A549 treated with Mapracorat at 1 μM for 4 hours (cell line): ENCODE data around the gene IL1R2. TPM values are rescaled to one million over a fixed set of nuclear protein-coding genes. Genes with fewer than 3 reads are reported as not detected.

Experiments used
- total RNA-seq: library from RNA; stranded (reverse); fragments of 200-300 nt; extraction: Qiagen RNA extraction; gene quantifications from 5 replicates; pipeline ENCODE4 v1.2.3, GENCODE V29; 2022

The IL1R2 gene, protein sequence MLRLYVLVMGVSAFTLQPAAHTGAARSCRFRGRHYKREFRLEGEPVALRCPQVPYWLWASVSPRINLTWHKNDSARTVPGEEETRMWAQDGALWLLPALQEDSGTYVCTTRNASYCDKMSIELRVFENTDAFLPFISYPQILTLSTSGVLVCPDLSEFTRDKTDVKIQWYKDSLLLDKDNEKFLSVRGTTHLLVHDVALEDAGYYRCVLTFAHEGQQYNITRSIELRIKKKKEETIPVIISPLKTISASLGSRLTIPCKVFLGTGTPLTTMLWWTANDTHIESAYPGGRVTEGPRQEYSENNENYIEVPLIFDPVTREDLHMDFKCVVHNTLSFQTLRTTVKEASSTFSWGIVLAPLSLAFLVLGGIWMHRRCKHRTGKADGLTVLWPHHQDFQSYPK
- 0.85 to 1.9 TPM (median 1.2 TPM) in 5 replicates for total RNA-seq

DNA sequence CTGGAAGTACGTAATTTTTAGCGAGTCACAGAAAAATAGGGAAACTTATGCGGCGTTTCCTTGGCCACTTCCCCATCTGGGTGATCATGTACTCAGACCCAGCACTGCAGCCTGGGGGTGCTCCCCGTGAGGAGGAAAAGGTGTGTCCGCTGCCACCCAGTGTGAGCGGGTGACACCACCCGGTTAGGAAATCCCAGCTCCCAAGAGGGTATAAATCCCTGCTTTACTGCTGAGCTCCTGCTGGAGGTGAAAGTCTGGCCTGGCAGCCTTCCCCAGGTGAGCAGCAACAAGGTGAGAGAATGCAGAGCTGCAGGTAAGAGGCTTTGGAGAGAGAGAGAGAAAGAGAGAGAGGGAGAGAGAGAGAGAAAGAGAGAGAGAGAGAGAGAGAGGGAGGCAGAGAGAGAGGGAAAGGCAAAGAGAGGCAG is at the start of gene IL1R2:
TSS of gene IL1R2 (plus strand) at position 240 of the 425 bp plus-strand sequence. CDS start 16,616 bp downstream, outside the sequence.

Other genes with a start within 250 kb of the IL1R2 start
- 35.9 to 52.2 TPM (median 43.5 TPM) in 5 replicates for gene IL1R1, start 150.8 kb downstream of the IL1R2 start, total RNA-seq
- gene IL1RL2, start 195.1 kb downstream of the IL1R2 start, total RNA-seq: 0.07 TPM in 1 of 5 replicates, not detected in the others